Measurements from ENCODE around the gene FOXN3. TPM values are rescaled to one million over a fixed set of nuclear protein-coding genes. Genes with fewer than 3 reads are reported as not detected.

The FOXN3 gene
- total and polyA plus RNA-seq, 2 donors (not counting 3 experiments of a cell fraction or from before 2014, with no cell fraction given): 16.9 to 41.8 TPM

DNA sequence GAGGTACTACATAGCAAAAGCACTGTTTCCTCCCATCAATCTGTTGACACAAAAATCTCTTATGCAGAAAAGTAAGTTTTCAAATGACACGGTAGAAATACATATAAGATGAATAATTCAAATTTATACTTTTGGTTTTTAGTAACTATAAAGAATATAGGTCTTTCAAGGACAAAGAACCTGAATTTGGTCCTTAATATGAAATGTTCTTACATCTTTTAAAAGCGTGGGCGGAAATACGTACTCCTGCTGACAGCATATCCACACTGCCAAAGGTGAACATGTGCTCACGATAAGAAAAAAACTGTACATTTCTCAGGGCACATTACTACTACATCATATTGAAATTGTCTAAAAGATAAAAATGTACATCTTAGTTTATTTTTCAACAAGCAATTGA lies 127.6 kb downstream of the FOXN3 start:
- H3K36me3 ChIP-seq (ENCODE audit: control insufficient read depth in 2 of 2, extremely low read depth in 1 of 2, insufficient read depth in 2 of 2, low read length in 2 of 2): peaks cover 0 to 3% of the 10 kb centered on the region in 2 experiments
- POLR2A ChIA-PET: no interaction called here
- CTCF ChIA-PET: no interaction called here
- no peaks in the 10 kb centered on the region for H3K9me1 ChIP-seq (replicated peaks; ENCODE audit: control insufficient read depth, extremely low read depth, insufficient read depth, low read length)
- no peaks in the 10 kb centered on the region for H3K27me3 ChIP-seq (ENCODE audit: control insufficient read depth in 2 of 2, insufficient read depth in 2 of 2, low read length in 2 of 2)
- H3K79me2 ChIP-seq (ENCODE audit: control insufficient read depth, insufficient read depth, low read length): no peaks in the 10 kb centered on the region
- dilution Hi-C loops (cut with MboI; ENCODE audit: extremely low pct_ligation_motif_present, low sequenced_read_pairs) (no loop called here), intact Hi-C loops (cut with micrococcal nuclease) (no loop called here)
- H3K27ac ChIP-seq (ENCODE audit: insufficient read depth, low read depth, low read length): no peak overlapping the region
- no peak for DNase-seq (ENCODE audit: low read depth, low spot score)
- H2AFZ ChIP-seq (ENCODE audit: low read depth, low read length): no peak overlapping the region
- H3K9ac ChIP-seq (replicated peaks; ENCODE audit: extremely low read depth, insufficient read depth, low read length): no peak overlapping the region
- H3K4me3 ChIP-seq (replicated peaks in 1 of 3; ENCODE audit: insufficient read depth in 1 of 3, low read depth in 1 of 3, low read length in 3 of 3): no peak overlapping the region
- no peak overlapping the region for H3K4me2 ChIP-seq (ENCODE audit: insufficient read depth, low read length)
- no TSS peak for BruUV-seq (replicated peaks)
- H3K9me3 ChIP-seq (replicated peaks; ENCODE audit: control insufficient read depth, insufficient read depth, low read length): no peaks in the 10 kb centered on the region
- no peaks in the 10 kb centered on the region for H4K20me1 ChIP-seq (replicated peaks; ENCODE audit: control insufficient read depth, extremely low read depth, insufficient read depth, low read length)
- no peak for TF ChIP-seq JUN (IDR thresholded peaks at IDR 0.05; ENCODE audit: borderline replicate concordance, insufficient read depth, insufficient read length, low read depth)
- TF ChIP-seq, protein P1, sequence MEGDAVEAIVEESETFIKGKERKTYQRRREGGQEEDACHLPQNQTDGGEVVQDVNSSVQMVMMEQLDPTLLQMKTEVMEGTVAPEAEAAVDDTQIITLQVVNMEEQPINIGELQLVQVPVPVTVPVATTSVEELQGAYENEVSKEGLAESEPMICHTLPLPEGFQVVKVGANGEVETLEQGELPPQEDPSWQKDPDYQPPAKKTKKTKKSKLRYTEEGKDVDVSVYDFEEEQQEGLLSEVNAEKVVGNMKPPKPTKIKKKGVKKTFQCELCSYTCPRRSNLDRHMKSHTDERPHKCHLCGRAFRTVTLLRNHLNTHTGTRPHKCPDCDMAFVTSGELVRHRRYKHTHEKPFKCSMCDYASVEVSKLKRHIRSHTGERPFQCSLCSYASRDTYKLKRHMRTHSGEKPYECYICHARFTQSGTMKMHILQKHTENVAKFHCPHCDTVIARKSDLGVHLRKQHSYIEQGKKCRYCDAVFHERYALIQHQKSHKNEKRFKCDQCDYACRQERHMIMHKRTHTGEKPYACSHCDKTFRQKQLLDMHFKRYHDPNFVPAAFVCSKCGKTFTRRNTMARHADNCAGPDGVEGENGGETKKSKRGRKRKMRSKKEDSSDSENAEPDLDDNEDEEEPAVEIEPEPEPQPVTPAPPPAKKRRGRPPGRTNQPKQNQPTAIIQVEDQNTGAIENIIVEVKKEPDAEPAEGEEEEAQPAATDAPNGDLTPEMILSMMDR (IDR thresholded peaks at IDR 0.05; ENCODE audit: extremely low read depth in 1 of 2, insufficient read depth in 1 of 2, low read depth in 1 of 2, low read length in 2 of 2): no peak
- TF ChIP-seq POLR2AphosphoS5 (IDR thresholded peaks at IDR 0.05; ENCODE audit: insufficient read depth, low read depth, low read length): no peak
- TF ChIP-seq, protein P2, sequence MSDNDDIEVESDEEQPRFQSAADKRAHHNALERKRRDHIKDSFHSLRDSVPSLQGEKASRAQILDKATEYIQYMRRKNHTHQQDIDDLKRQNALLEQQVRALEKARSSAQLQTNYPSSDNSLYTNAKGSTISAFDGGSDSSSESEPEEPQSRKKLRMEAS (IDR thresholded peaks at IDR 0.05; ENCODE audit: insufficient read depth, insufficient read length): no peak
- TF ChIP-seq POLR2A (IDR thresholded peaks at IDR 0.05; ENCODE audit: low read depth, low read length): no peak
- no peak for TF ChIP-seq GATA2 (IDR thresholded peaks at IDR 0.05; ENCODE audit: insufficient read depth, insufficient read length, low read depth, low read length)
- TF ChIP-seq EZH2 (IDR thresholded peaks at IDR 0.05; ENCODE audit: borderline replicate concordance, low read depth, low read length, severe bottlenecking): no peak
- TF ChIP-seq FOS (IDR thresholded peaks at IDR 0.05; ENCODE audit: borderline replicate concordance, insufficient read depth, low read length): no peak
- TF ChIP-seq MYC (IDR thresholded peaks at IDR 0.05; ENCODE audit: low read depth, low read length): no peak
- H3K4me1 ChIP-seq (ENCODE audit: control insufficient read depth, extremely low read depth, insufficient read depth, low read length): peaks cover 8% of the 10 kb centered on the region
- no peak for FAIRE-seq
